ENCODE results near the gene AURKAIP1. TPM values are rescaled to one million over a fixed set of nuclear protein-coding genes. Genes with fewer than 3 reads are reported as not detected.

AURKAIP1 gene
- total RNA-seq, 2 donors from 2014 or later: 152 to 161 TPM

GRCh38 chr1:1340791-1341548 lies 34.0 kb downstream of the AURKAIP1 start:
- no peak for TF ChIP-seq CTCF (IDR thresholded peaks at IDR 0.05)
- no peak for TF ChIP-seq POLR2AphosphoS5 (IDR thresholded peaks at IDR 0.05)
- no peak for TF ChIP-seq POLR2A (IDR thresholded peaks at IDR 0.05)
- no peak overlapping the region for H3K4me3 ChIP-seq
- no peaks in the 10 kb centered on the region for H3K9me3 ChIP-seq
- no peaks in the 10 kb centered on the region for H3K27me3 ChIP-seq (replicated peaks; ENCODE audit: insufficient read depth)
- intact Hi-C loops (cut with DNase I): no loop called here
- peaks cover 0 to 11% of the 10 kb centered on the region in 2 donors for H3K36me3 ChIP-seq
- H3K27ac ChIP-seq: no peak overlapping the region
- H3K4me1 ChIP-seq (replicated peaks): peaks cover 2% of the 10 kb centered on the region
- no peak for DNase-seq (ENCODE audit: low spot score)
- WGBS: 93% methylated on average over 36 of the region's 36 CpGs

DNA sequence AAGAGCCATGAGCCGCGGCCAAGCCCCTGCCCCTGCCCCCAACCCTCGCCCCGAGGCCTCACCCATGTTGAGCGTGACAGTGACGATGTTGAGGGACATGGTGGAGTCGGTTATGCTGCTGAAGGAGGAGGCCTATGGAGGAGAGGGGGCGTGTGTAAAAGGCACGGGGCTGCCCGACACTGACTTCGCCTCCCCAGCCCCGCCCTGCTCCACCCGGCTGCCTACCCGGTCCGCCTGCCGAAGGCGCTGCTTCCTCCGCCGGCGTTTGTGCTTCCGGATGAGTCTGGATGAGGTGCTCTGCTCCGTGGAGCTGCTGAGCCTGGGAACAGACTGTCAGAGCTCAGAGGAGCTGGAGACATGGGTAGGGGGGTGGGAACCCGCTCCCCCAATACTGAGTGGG lies 34.8 kb downstream of the AURKAIP1 start:
- no peak overlapping the region for H3K27ac ChIP-seq
- TF ChIP-seq POLR2AphosphoS5 (IDR thresholded peaks at IDR 0.05): no peak
- no peak for TF ChIP-seq POLR2A (IDR thresholded peaks at IDR 0.05)
- no peak for TF ChIP-seq CTCF (IDR thresholded peaks at IDR 0.05)
- no peak overlapping the region for H3K4me3 ChIP-seq
- DNase-seq (ENCODE audit: low spot score): no peak
- H3K4me1 ChIP-seq (replicated peaks): no peaks in the 10 kb centered on the region
- intact Hi-C loops (cut with DNase I): no loop called here
- WGBS: 89% methylated on average over 23 of the region's 23 CpGs
- no peaks in the 10 kb centered on the region for H3K27me3 ChIP-seq (replicated peaks; ENCODE audit: insufficient read depth)
- H3K9me3 ChIP-seq: no peaks in the 10 kb centered on the region
- peaks cover 2 to 11% of the 10 kb centered on the region in 2 donors for H3K36me3 ChIP-seq

DNA sequence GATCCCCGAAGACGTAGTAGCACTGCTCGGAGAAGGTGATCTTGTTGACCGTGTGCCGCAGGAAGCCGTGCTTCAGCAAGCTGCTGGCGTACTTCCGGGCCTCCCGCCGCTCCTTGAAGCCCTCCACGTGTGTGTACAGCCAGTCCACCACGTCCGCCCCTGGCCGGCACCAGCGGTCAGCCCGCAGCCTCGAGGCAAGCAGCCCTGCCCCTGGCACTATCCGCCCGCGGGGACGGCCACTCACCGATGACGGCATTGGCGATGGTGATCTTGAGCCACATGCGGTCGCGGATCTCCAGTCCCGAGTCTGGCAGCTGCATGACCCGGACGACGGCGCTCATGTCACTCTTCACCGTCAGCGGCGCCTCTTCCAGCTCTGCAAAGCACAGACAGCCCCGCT lies 36.7 kb downstream of the AURKAIP1 start:
- Histone ChIP-seq H3K27me3 (replicated peaks; ENCODE audit: insufficient read depth) (no peaks in the 10 kb centered on the region), H3K36me3 (peaks cover 2 to 11% of the 10 kb centered on the region in 2 donors), H3K9me3 (no peaks in the 10 kb centered on the region), H3K4me1 (replicated peaks) (no peaks in the 10 kb centered on the region), H3K4me3 (no peak overlapping the region), H3K27ac (no peak overlapping the region)
- 94% methylated on average over 35 of the region's 36 CpGs for WGBS
- no peak for DNase-seq (ENCODE audit: low spot score)
- no peak for TF ChIP-seq CTCF (IDR thresholded peaks at IDR 0.05)
- TF ChIP-seq POLR2AphosphoS5 (IDR thresholded peaks at IDR 0.05): no peak
- no peak for TF ChIP-seq POLR2A (IDR thresholded peaks at IDR 0.05)
- intact Hi-C loops (cut with DNase I): no loop called here

DNA sequence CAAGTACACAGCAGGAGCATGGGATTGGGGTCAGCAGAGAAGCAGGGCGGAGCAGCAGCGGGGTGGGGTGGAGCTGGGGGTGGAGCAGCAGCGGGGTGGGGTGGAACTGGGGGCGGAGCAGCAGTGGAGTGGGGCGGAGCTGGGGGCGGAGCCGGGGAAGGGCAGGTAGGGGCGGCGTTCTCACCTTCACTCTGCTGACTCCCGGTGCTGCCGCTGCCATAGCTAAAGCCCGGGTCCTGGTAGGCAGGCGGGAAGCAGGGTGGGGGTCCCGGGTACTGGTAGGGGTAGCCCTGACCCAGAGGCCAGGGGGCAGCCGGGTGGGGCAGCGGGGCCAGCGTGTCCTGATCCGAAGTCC lies 37.2 kb downstream of the AURKAIP1 start:
- no peak for DNase-seq (ENCODE audit: low spot score)
- no peak for TF ChIP-seq CTCF (IDR thresholded peaks at IDR 0.05)
- TF ChIP-seq POLR2AphosphoS5 (IDR thresholded peaks at IDR 0.05): no peak
- TF ChIP-seq POLR2A (IDR thresholded peaks at IDR 0.05): no peak
- intact Hi-C loops (cut with DNase I): no loop called here
- Histone ChIP-seq H3K36me3 (peaks cover 2 to 11% of the 10 kb centered on the region in 2 donors), H3K27me3 (replicated peaks; ENCODE audit: insufficient read depth) (no peaks in the 10 kb centered on the region), H3K4me1 (replicated peaks) (no peaks in the 10 kb centered on the region), H3K27ac (no peak overlapping the region), H3K9me3 (no peaks in the 10 kb centered on the region), H3K4me3 (no peak overlapping the region)
- 72% methylated on average over 18 of the region's 18 CpGs for WGBS
